NT2/D1 (cell line): ENCODE data around the gene RAB11FIP4.

ENCODE experiments used
- SUZ12 ChIP-seq: IDR thresholded peaks from 2 replicates; pipeline ENCODE4 v1.6.1; 2011; ENCODE audit not compliant: insufficient read length, insufficient read depth; ENCODE audit errors: extremely low read depth
- ZNF274 ChIP-seq: IDR thresholded peaks from 2 replicates; pipeline ENCODE4 v1.6.1; 2011; ENCODE audit warnings: mild to moderate bottlenecking, low read depth, low read length

GRCh38 chr17:31484821-31485220 lies 93.3 kb downstream of the RAB11FIP4 start:
- TF ChIP-seq SUZ12 (no peak), ZNF274 (no peak)
